Measurements from ENCODE around the gene GRB10. TPM values are rescaled to one million over a fixed set of nuclear protein-coding genes. Genes with fewer than 3 reads are reported as not detected.

The GRB10 gene
- total RNA-seq, 8 experiments from 2014 or later: 14.7 to 38.6 (median 30.9) TPM

- Histone ChIP-seq H3K27ac (no peak overlapping the region), H3K4me1 (replicated peaks in 1 of 2) (peaks cover 7% of the 10 kb centered on the region in 2 donors), H3K4me3 (no peak overlapping the region)
- 85 to 100% (median 92%) methylated on average over 1 to 6 of the region's 10 CpGs; no CpG with 5 or more reads in 5 of the 10 experiments for WGBS, 10 experiments
- ATAC-seq (replicated peaks in 6 of 8): no peak
- in situ Hi-C loops (cut with MboI; ENCODE audit: low pct_unique_long_range_greater_than_20kb in 2 of 9, low sequenced_read_pairs in 9 of 9, unreplicated experiment in 9 of 9): no loop called here
Measured at GRCh38 chr7:50674299-50674698, 108.4 kb downstream of the GRB10 start.

GRCh38 chr7:50673096-50673495 lies 109.6 kb downstream of the GRB10 start:
- ATAC-seq (replicated peaks in 6 of 8): no peak
- WGBS, 10 experiments: 89 to 100% (median 90%) methylated on average over 1 to 5 of the region's 10 CpGs; no CpG with 5 or more reads in 7 of the 10 experiments
- Histone ChIP-seq H3K4me1 (replicated peaks in 1 of 2) (peaks cover 7% of the 10 kb centered on the region in 2 donors), H3K27ac (no peak overlapping the region), H3K4me3 (no peak overlapping the region)
- in situ Hi-C loops (cut with MboI; ENCODE audit: low pct_unique_long_range_greater_than_20kb in 2 of 9, low sequenced_read_pairs in 9 of 9, unreplicated experiment in 9 of 9): no loop called here

GRCh38 chr7:50672045-50672444 lies 110.7 kb downstream of the GRB10 start:
- 80 to 91% (median 90%) methylated on average over 1 to 10 of the region's 11 CpGs; no CpG with 5 or more reads in 5 of the 10 experiments for WGBS, 10 experiments
- peaks cover 7% of the 10 kb centered on the region in 2 donors for H3K4me1 ChIP-seq (replicated peaks in 1 of 2)
- H3K27ac ChIP-seq: no peak overlapping the region
- no peak overlapping the region for H3K4me3 ChIP-seq
- no peak for ATAC-seq (replicated peaks in 6 of 8)
- in situ Hi-C loops (cut with MboI; ENCODE audit: low pct_unique_long_range_greater_than_20kb in 2 of 9, low sequenced_read_pairs in 9 of 9, unreplicated experiment in 9 of 9): no loop called here

GRCh38 chr7:50671386-50671785 lies 111.3 kb downstream of the GRB10 start:
- Histone ChIP-seq H3K4me3 (no peak overlapping the region), H3K4me1 (replicated peaks in 1 of 2) (peaks cover 4 to 7% of the 10 kb centered on the region in 2 donors), H3K27ac (no peak overlapping the region)
- WGBS, 10 experiments: 68 to 92% (median 82%) methylated on average over 2 to 9 of the region's 9 CpGs; no CpG with 5 or more reads in 1 of the 10 experiments
- no peak for ATAC-seq (replicated peaks in 6 of 8)
- in situ Hi-C loops (cut with MboI; ENCODE audit: low pct_unique_long_range_greater_than_20kb in 2 of 9, low sequenced_read_pairs in 9 of 9, unreplicated experiment in 9 of 9): no loop called here

GRCh38 chr7:50669890-50670289 lies 112.8 kb downstream of the GRB10 start:
- WGBS, 10 experiments: 0 to 47% (median 33%) methylated on average over 2 to 3 of the region's 3 CpGs; no CpG with 5 or more reads in 5 of the 10 experiments
- Histone ChIP-seq H3K4me1 (replicated peaks in 1 of 2) (peaks cover 2 to 4% of the 10 kb centered on the region in 2 donors), H3K4me3 (no peak overlapping the region), H3K27ac (no peak overlapping the region)
- in situ Hi-C loops (cut with MboI; ENCODE audit: low pct_unique_long_range_greater_than_20kb in 2 of 9, low sequenced_read_pairs in 9 of 9, unreplicated experiment in 9 of 9): no loop called here
- ATAC-seq (replicated peaks in 6 of 8): no peak

- H3K4me3 ChIP-seq: no peak overlapping the region
- no peaks in the 10 kb centered on the region for H3K4me1 ChIP-seq (replicated peaks in 1 of 2)
- H3K27ac ChIP-seq: no peak overlapping the region
- ATAC-seq (replicated peaks in 6 of 8): no peak
- WGBS, 10 experiments: 17 to 100% (median 90%) methylated on average over 1 to 5 of the region's 5 CpGs; no CpG with 5 or more reads in 3 of the 10 experiments
- in situ Hi-C loops (cut with MboI; ENCODE audit: low pct_unique_long_range_greater_than_20kb in 2 of 9, low sequenced_read_pairs in 9 of 9, unreplicated experiment in 9 of 9): no loop called here
Measured at GRCh38 chr7:50667789-50668226, 114.9 kb downstream of the GRB10 start.

GRCh38 chr7:50667338-50667737 lies 115.4 kb downstream of the GRB10 start:
- Histone ChIP-seq H3K4me1 (replicated peaks in 1 of 2) (no peaks in the 10 kb centered on the region), H3K27ac (no peak overlapping the region), H3K4me3 (no peak overlapping the region)
- WGBS, 10 experiments: 34 to 97% (median 73%) methylated on average over 2 to 4 of the region's 4 CpGs; no CpG with 5 or more reads in 2 of the 10 experiments
- no peak for ATAC-seq (replicated peaks in 6 of 8)
- in situ Hi-C loops (cut with MboI; ENCODE audit: low pct_unique_long_range_greater_than_20kb in 2 of 9, low sequenced_read_pairs in 9 of 9, unreplicated experiment in 9 of 9): no loop called here

- H3K27ac ChIP-seq: no peak overlapping the region
- H3K4me1 ChIP-seq (replicated peaks in 1 of 2): no peaks in the 10 kb centered on the region
- 70 to 100% (median 94%) methylated on average over 2 to 7 of the region's 11 CpGs; no CpG with 5 or more reads in 4 of the 10 experiments for WGBS, 10 experiments
- in situ Hi-C loops (cut with MboI; ENCODE audit: low pct_unique_long_range_greater_than_20kb in 2 of 9, low sequenced_read_pairs in 9 of 9, unreplicated experiment in 9 of 9): no loop called here
- no peak overlapping the region for H3K4me3 ChIP-seq
- ATAC-seq (replicated peaks in 6 of 8): no peak
Measured at GRCh38 chr7:50666124-50666496, 116.6 kb downstream of the GRB10 start.

- H3K27ac ChIP-seq: no peak overlapping the region
- no peak for ATAC-seq (replicated peaks in 6 of 8)
- H3K4me1 ChIP-seq (replicated peaks in 1 of 2): no peaks in the 10 kb centered on the region
- H3K4me3 ChIP-seq: no peak overlapping the region
- in situ Hi-C loops (cut with MboI; ENCODE audit: low pct_unique_long_range_greater_than_20kb in 2 of 9, low sequenced_read_pairs in 9 of 9, unreplicated experiment in 9 of 9): no loop called here
- 67 to 100% (median 91%) methylated on average over 1 to 10 of the region's 17 CpGs; no CpG with 5 or more reads in 4 of the 10 experiments for WGBS, 10 experiments
Measured at GRCh38 chr7:50665403-50666123, 117.1 kb downstream of the GRB10 start.

- Histone ChIP-seq H3K4me3 (no peak overlapping the region), H3K4me1 (replicated peaks in 1 of 2) (no peaks in the 10 kb centered on the region), H3K27ac (no peak overlapping the region)
- no peak for ATAC-seq (replicated peaks in 6 of 8)
- in situ Hi-C loops (cut with MboI; ENCODE audit: low pct_unique_long_range_greater_than_20kb in 2 of 9, low sequenced_read_pairs in 9 of 9, unreplicated experiment in 9 of 9): no loop called here
- WGBS, 10 experiments: 38 to 100% (median 90%) methylated on average over 1 to 4 of the region's 4 CpGs
Measured at GRCh38 chr7:50664937-50665336, 117.8 kb downstream of the GRB10 start.

GRCh38 chr7:50664461-50664922 lies 118.2 kb downstream of the GRB10 start:
- H3K27ac ChIP-seq: no peak overlapping the region
- H3K4me3 ChIP-seq: no peak overlapping the region
- H3K4me1 ChIP-seq (replicated peaks in 1 of 2): no peaks in the 10 kb centered on the region
- WGBS, 10 experiments: 38 to 100% (median 90%) methylated on average over 2 to 5 of the region's 9 CpGs; no CpG with 5 or more reads in 6 of the 10 experiments
- in situ Hi-C loops (cut with MboI; ENCODE audit: low pct_unique_long_range_greater_than_20kb in 2 of 9, low sequenced_read_pairs in 9 of 9, unreplicated experiment in 9 of 9): no loop called here
- peak in 2 of 8 experiments; percentile 82 to 96 for ATAC-seq (replicated peaks in 6 of 8)

- in situ Hi-C loops (cut with MboI; ENCODE audit: low pct_unique_long_range_greater_than_20kb in 2 of 9, low sequenced_read_pairs in 9 of 9, unreplicated experiment in 9 of 9): no loop called here
- WGBS, 10 experiments: 93 to 100% (median 100%) methylated on average over 1 to 6 of the region's 8 CpGs; no CpG with 5 or more reads in 4 of the 10 experiments
- H3K4me3 ChIP-seq: no peak overlapping the region
- no peak for ATAC-seq (replicated peaks in 6 of 8)
- H3K4me1 ChIP-seq (replicated peaks in 1 of 2): no peaks in the 10 kb centered on the region
- H3K27ac ChIP-seq: no peak overlapping the region
Measured at GRCh38 chr7:50663396-50664102, 119.1 kb downstream of the GRB10 start.

GRCh38 chr7:50662996-50663395 lies 119.7 kb downstream of the GRB10 start:
- 100% methylated on average over 1 to 2 of the region's 2 CpGs; no CpG with 5 or more reads in 4 of the 10 experiments for WGBS, 10 experiments
- in situ Hi-C loops (cut with MboI; ENCODE audit: low pct_unique_long_range_greater_than_20kb in 2 of 9, low sequenced_read_pairs in 9 of 9, unreplicated experiment in 9 of 9): no loop called here
- no peak for ATAC-seq (replicated peaks in 6 of 8)
- no peak overlapping the region for H3K27ac ChIP-seq
- no peak overlapping the region for H3K4me3 ChIP-seq
- no peaks in the 10 kb centered on the region for H3K4me1 ChIP-seq (replicated peaks in 1 of 2)
